Left ventricle myocardium inferior (tissue), 1 donor: ENCODE results near the gene SEMA3C. TPM values are rescaled to one million over a fixed set of nuclear protein-coding genes. Genes with fewer than 3 reads are reported as not detected.
A peak's percentile ranks its signal among the peaks of the same experiment; 100 is the strongest.

Source experiments
- DNase-seq: peaks from one replicate; pipeline ENCODE4 v3.0.0-alpha.2; 2020
- H3K27ac ChIP-seq: fragments of 200-600 bp; replicated peaks from 2 replicates; pipeline ENCODE4 v1.8.0; 2021
- H3K27me3 ChIP-seq: fragments of 200-600 bp; 2 replicates; pipeline ENCODE4 v1.8.0; 2021; ENCODE audit warnings: low read depth
- H3K36me3 ChIP-seq: fragments of 200-600 bp; 2 replicates; pipeline ENCODE4 v1.8.0; 2021
- H3K4me1 ChIP-seq: fragments of 200-600 bp; 2 replicates; pipeline ENCODE4 v1.8.0; 2021
- H3K4me3 ChIP-seq: fragments of 200-600 bp; 2 replicates; pipeline ENCODE4 v1.8.0; 2021; ENCODE audit warnings: mild to moderate bottlenecking, moderate library complexity
- H3K9me3 ChIP-seq: fragments of 200-600 bp; replicated peaks from 2 replicates; pipeline ENCODE4 v1.8.0; 2021
- intact Hi-C: fragments of 100-400 bp; cut with micrococcal nuclease; formaldehyde crosslinking; loops from one replicate; pipeline ENCODE4 v1.11.0; 2022
- total RNA-seq: library from RNA; stranded (reverse); fragmentation: NEBNext Ultra II Directional; extraction: Animal tissue kit (Norgen Biotek cat#: 25700); gene quantifications from one replicate; pipeline ENCODE4 v1.2.1, GENCODE V29; 2021
- TF ChIP-seq, protein P1 (sequence below): fragments of 200-600 bp; IDR thresholded peaks from 2 replicates; pipeline ENCODE4 v1.8.0; 2021; ENCODE audit warnings: antibody characterized with exemption, mild to moderate bottlenecking, borderline replicate concordance
- donor health status: DM: no; HTN: yes; CAD: no; lungs with severe emphysema.

Gene SEMA3C
- total RNA-seq, 1 donor from 2014 or later = 66.5 TPM

DNA sequence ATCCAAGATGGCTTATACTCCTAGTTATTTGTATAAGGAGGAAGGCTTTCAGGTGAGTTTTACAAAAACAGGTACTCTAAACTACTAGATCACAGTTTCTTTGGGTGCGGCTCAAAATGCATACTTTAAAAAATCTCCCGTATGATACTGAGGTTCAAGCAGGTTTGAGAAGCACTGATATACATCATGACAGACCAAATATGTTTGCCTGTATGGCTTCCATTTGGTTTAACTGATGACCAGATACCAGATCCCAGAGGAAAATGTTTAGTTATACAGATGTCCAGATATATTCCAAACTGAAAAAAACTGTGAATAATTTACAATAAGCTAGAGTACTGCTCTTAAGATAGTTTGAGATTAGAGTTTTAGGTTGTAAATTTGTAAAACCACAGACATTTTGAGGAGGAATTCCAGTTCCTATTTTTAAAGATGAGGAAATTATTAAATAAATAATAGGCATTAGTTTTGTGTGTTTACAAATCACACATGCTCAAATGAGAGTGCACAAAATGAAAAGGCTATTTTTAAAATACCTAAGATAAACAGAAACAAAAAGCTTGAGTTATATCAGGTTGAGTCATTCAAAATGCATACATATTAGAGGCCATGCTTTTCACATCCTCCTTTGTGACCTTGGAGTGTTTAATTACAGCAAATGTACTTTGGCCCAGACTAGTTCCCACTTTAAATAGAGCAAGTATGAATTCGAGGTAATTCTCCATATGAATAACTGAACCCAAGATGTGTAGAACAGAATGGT lies 60.5 kb downstream of the SEMA3C start:
- intact Hi-C loops = no loop called here
- Histone ChIP-seq H3K9me3 (peaks cover 5% of the 10 kb centered on the region), H3K4me1 (peaks cover 33% of the 10 kb centered on the region), H3K27me3 (no peaks in the 10 kb centered on the region), H3K27ac (peak overlapping the region; percentile 52), H3K4me3 (no peak overlapping the region), H3K36me3 (no peaks in the 10 kb centered on the region)
- DNase-seq = no peak
- TF ChIP-seq, protein P1, sequence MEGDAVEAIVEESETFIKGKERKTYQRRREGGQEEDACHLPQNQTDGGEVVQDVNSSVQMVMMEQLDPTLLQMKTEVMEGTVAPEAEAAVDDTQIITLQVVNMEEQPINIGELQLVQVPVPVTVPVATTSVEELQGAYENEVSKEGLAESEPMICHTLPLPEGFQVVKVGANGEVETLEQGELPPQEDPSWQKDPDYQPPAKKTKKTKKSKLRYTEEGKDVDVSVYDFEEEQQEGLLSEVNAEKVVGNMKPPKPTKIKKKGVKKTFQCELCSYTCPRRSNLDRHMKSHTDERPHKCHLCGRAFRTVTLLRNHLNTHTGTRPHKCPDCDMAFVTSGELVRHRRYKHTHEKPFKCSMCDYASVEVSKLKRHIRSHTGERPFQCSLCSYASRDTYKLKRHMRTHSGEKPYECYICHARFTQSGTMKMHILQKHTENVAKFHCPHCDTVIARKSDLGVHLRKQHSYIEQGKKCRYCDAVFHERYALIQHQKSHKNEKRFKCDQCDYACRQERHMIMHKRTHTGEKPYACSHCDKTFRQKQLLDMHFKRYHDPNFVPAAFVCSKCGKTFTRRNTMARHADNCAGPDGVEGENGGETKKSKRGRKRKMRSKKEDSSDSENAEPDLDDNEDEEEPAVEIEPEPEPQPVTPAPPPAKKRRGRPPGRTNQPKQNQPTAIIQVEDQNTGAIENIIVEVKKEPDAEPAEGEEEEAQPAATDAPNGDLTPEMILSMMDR = no peak

DNA sequence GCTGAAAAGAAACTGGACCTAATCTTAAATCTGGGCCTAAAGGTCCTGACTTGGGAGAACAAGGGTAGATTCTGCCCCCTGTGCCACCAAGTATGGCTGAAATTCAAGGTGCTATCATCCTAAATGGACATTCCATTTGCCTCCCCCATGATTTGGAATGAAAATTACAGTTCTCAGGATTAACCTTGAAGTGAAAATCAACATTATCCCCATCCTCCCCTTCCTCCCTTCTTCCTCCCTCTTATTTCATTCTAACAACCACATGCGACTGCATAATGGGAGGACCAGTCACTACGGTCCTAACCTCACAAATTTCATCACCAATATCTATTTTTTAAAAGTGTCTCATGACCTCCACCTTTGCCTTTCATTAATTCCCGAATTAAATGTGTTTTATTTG lies 62.1 kb downstream of the SEMA3C start:
- Histone ChIP-seq H3K4me3 (no peak overlapping the region), H3K36me3 (no peaks in the 10 kb centered on the region), H3K27ac (no peak overlapping the region), H3K27me3 (no peaks in the 10 kb centered on the region), H3K4me1 (peaks cover 38% of the 10 kb centered on the region), H3K9me3 (no peaks in the 10 kb centered on the region)
- no peak for DNase-seq
- TF ChIP-seq, protein P1 = no peak
- intact Hi-C loops = no loop called here

DNA sequence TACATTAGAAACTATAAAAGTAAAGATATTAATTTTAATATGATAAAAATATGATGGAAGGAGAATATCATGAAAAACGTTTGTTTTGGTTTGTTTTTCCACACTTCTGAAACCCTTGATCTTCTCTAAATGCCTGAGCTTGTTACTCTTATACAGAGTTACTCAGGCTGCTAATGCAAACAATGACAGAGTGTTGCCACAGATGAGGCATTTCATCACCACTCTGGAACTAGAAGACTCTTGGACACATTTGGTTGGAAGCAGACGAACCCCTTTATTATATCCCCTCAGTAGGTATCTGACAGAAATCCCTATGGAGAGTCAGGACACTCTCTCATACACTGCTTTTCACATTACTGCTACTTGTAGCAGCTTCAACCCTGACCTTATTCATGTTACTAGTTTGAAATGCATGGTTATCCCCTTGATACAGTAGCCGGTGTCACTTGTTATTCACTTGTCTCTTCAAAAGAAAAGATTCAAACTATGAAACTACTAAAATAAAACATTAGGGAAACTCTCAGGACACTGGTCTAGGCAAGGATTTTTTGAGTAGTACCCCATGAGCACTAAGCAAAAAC lies 66.9 kb downstream of the SEMA3C start:
- H3K27ac ChIP-seq = no peak overlapping the region
- TF ChIP-seq, protein P1 = no peak
- intact Hi-C loops = no loop called here
- H3K4me3 ChIP-seq = no peak overlapping the region
- H3K27me3 ChIP-seq = no peaks in the 10 kb centered on the region
- H3K36me3 ChIP-seq = no peaks in the 10 kb centered on the region
- peaks cover 39% of the 10 kb centered on the region for H3K4me1 ChIP-seq
- no peak for DNase-seq
- no peaks in the 10 kb centered on the region for H3K9me3 ChIP-seq

DNA sequence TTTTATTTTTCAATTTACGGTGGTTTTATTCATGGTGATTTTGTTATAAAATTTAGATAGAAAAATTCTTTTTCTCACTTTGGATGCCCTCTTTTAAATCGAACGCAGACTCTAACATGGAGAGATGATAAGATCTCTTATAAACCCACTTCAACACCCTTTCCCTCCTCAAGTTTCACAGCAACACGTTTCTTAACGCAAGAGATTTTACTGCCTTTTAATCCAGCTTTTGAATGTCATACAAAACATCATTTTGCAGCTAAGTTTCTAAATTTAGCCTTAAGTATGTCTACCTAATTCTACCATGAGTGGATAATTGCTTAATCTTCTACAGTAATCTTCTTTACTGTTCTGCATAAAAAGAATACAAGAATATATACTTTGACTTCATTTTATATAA lies 70.0 kb downstream of the SEMA3C start:
- TF ChIP-seq, protein P1 = no peak
- no peaks in the 10 kb centered on the region for H3K9me3 ChIP-seq
- no peak for DNase-seq
- H3K27ac ChIP-seq = no peak overlapping the region
- no peaks in the 10 kb centered on the region for H3K36me3 ChIP-seq
- intact Hi-C loops = no loop called here
- peaks cover 29% of the 10 kb centered on the region for H3K4me1 ChIP-seq
- no peak overlapping the region for H3K4me3 ChIP-seq
- no peaks in the 10 kb centered on the region for H3K27me3 ChIP-seq

DNA sequence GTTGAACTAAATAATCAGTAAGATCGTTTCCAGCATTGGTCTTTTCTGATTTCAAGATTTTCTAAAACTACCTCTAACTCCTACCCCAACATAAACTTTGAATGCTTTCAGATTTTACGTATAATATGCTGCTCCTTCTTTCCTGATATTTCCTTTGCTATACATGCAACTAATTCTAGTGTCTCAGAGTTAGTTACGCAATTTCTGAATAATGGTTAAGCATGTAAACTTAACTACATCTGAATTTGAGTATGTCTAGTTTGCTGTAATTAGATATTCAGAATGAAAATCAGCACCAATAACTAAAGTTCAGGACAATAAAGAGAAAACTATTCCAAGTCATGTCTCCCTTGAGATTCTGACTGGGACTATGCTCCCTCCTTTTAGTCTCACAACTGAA lies 71.0 kb downstream of the SEMA3C start:
- H3K4me1 ChIP-seq = peaks cover 29% of the 10 kb centered on the region
- no peaks in the 10 kb centered on the region for H3K36me3 ChIP-seq

More for the DNA sequence above, 71.0 kb downstream of the SEMA3C start:
- no peak for DNase-seq
- intact Hi-C loops = no loop called here
- Histone ChIP-seq H3K27ac (no peak overlapping the region), H3K4me3 (no peak overlapping the region), H3K27me3 (no peaks in the 10 kb centered on the region), H3K9me3 (no peaks in the 10 kb centered on the region)
- TF ChIP-seq, protein P1 = no peak
